H1 (cell line): ENCODE results near the gene RNF114. TPM values are rescaled to one million over a fixed set of nuclear protein-coding genes. Genes with fewer than 3 reads are reported as not detected.

Source experiments
- CTCF ChIA-PET: fragments of 300-600 bp; sonication (Branson Sonifier 250); formaldehyde crosslinking; loops from one replicate; lab custom pipeline; 2021; ENCODE audit not compliant: partially characterized antibody; lab: Charles Lee
- POLR2A ChIA-PET: fragments of 300-600 bp; sonication (Branson Sonifier 250); formaldehyde crosslinking; loops from one replicate; lab custom pipeline; 2021; ENCODE audit warnings: inconsistent platforms; ENCODE audit not compliant: partially characterized antibody; lab: Charles Lee
- DNase-seq, 2 experiments: peaks; one replicate each; pipeline versions ENCODE4 v3.0.0 to v3.0.0-alpha.2; 2010 to 2022; ENCODE audit warnings: low spot score in 2 of 2, low read depth in 1 of 2, mixed read lengths in 1 of 2
- FAIRE-seq: peaks from 2 replicates; lab custom pipeline; 2011; peaks lifted over from hg19 to GRCh38; lab: Jason Lieb, UNC
- H2AFZ ChIP-seq: 2 replicates; pipeline ENCODE4 v1.8.1; 2012; ENCODE audit warnings: low read length, inconsistent platforms
- H2AK5ac ChIP-seq: 2 replicates; pipeline ENCODE4 v1.6.1; 2013; ENCODE audit warnings: low read depth, low read length
- H2BK120ac ChIP-seq: replicated peaks from 2 replicates; pipeline ENCODE3; 2013; ENCODE audit warnings: low read depth, low read length, inconsistent platforms
- H2BK12ac ChIP-seq: 2 replicates; pipeline ENCODE4 v1.6.1; 2013; ENCODE audit warnings: low read depth, low read length
- H2BK15ac ChIP-seq: 2 replicates; pipeline ENCODE4 v1.6.1; 2013; ENCODE audit warnings: low read length
- H2BK20ac ChIP-seq: 2 replicates; pipeline ENCODE4 v1.6.1; 2013; ENCODE audit warnings: low read length
- H2BK5ac ChIP-seq: 2 replicates; pipeline ENCODE4 v1.6.1; 2013; ENCODE audit warnings: low read depth, low read length
- H3K14ac ChIP-seq: 2 replicates; pipeline ENCODE4 v1.6.1; 2013; ENCODE audit warnings: inconsistent platforms; ENCODE audit not compliant: insufficient read length
- H3K18ac ChIP-seq: 2 replicates; pipeline ENCODE4 v1.6.1; 2013; ENCODE audit warnings: low read length; ENCODE audit errors: extremely low read depth
- H3K23ac ChIP-seq: 2 replicates; pipeline ENCODE4 v1.6.1; 2013; ENCODE audit warnings: inconsistent platforms; ENCODE audit not compliant: insufficient read length
- H3K23me2 ChIP-seq: 2 replicates; pipeline ENCODE4 v1.6.1; 2013; ENCODE audit warnings: low read depth, low read length
- H3K27ac ChIP-seq: 2 replicates; pipeline ENCODE4 v1.6.1; 2011; ENCODE audit warnings: low read depth, low read length, inconsistent platforms
- H3K27me3 ChIP-seq, 4 experiments: replicated peaks in 1 of 4; 1 replicate in 1 of 4; 2 replicates in 3 of 4; pipeline versions ENCODE4 v1.6.1 to v1.8.1; 2011 to 2013; ENCODE audit warnings: low read length in 3 of 4, mild to moderate bottlenecking in 3 of 4, inconsistent platforms in 2 of 4, mixed read lengths in 2 of 4, moderate library complexity in 1 of 4; ENCODE audit not compliant: control insufficient read depth in 3 of 4, insufficient read depth in 3 of 4; ENCODE audit errors: extremely low read depth in 1 of 4
- H3K36me3 ChIP-seq, 4 experiments: 2 replicates each; pipeline versions ENCODE4 v1.6.1 to v1.8.1; 2011 to 2013; ENCODE audit warnings: mild to moderate bottlenecking in 4 of 4, low read length in 3 of 4, moderate library complexity in 2 of 4, control low read depth in 1 of 4, inconsistent platforms in 1 of 4; ENCODE audit not compliant: insufficient read depth in 4 of 4, control insufficient read depth in 2 of 4
- H3K4ac ChIP-seq: replicated peaks from 2 replicates; pipeline ENCODE3; 2013; ENCODE audit warnings: low read length, low read depth, mixed read lengths, inconsistent platforms; ENCODE audit not compliant: insufficient read length
- H3K4me1 ChIP-seq, 4 experiments: replicated peaks in 1 of 4; 1 replicate in 1 of 4; 2 replicates in 3 of 4; pipeline versions ENCODE4 v1.6.1 to v1.8.1; 2011 to 2013; ENCODE audit warnings: low read length in 3 of 4, inconsistent platforms in 2 of 4, mixed read lengths in 1 of 4; ENCODE audit not compliant: insufficient read depth in 4 of 4, control insufficient read depth in 3 of 4
- H3K4me2 ChIP-seq, 2 experiments: 2 replicates each; pipeline versions ENCODE4 v1.6.1 to v1.8.1; 2011 to 2013; ENCODE audit warnings: low read depth in 2 of 2, low read length in 2 of 2, control low read depth in 1 of 2, inconsistent platforms in 1 of 2, mild to moderate bottlenecking in 1 of 2; ENCODE audit not compliant: insufficient read depth in 1 of 2
- H3K4me3 ChIP-seq, 4 experiments: fragments of 200-600, 300-600 bp in 1 of 4; sonication (generic), shearing (Covaris generic), sonication (Bioruptor Twin) in 1 of 4; 2 replicates each; pipeline versions ENCODE4 v1.5.1 to v1.8.1; 2011 to 2016; ENCODE audit warnings: low read length in 4 of 4, low read depth in 3 of 4, control low read depth in 2 of 4, inconsistent platforms in 2 of 4, mild to moderate bottlenecking in 2 of 4, mixed read lengths in 1 of 4, moderate library complexity in 1 of 4; ENCODE audit not compliant: insufficient read depth in 2 of 4; ENCODE audit errors: extremely low read depth in 1 of 4
- H3K56ac ChIP-seq: replicated peaks from 2 replicates; pipeline ENCODE3; 2013; ENCODE audit warnings: low read depth, mild to moderate bottlenecking, mixed read lengths, low read length, inconsistent platforms; ENCODE audit not compliant: insufficient read length
- H3K79me1 ChIP-seq: 2 replicates; pipeline ENCODE4 v1.6.1; 2013; ENCODE audit warnings: low read depth, low read length, control low read depth
- H3K79me2 ChIP-seq, 2 experiments: 2 replicates each; pipeline versions ENCODE4 v1.6.1 to v1.8.1; 2012 to 2013; ENCODE audit warnings: low read length in 2 of 2, mild to moderate bottlenecking in 2 of 2, inconsistent platforms in 1 of 2; ENCODE audit not compliant: insufficient read depth in 2 of 2, control insufficient read depth in 1 of 2
- H3K9ac ChIP-seq, 4 experiments: replicated peaks in 1 of 4; 1 replicate in 1 of 4; 2 replicates in 3 of 4; pipeline versions ENCODE4 v1.6.1 to v1.8.1; 2011 to 2013; ENCODE audit warnings: low read depth in 3 of 4, low read length in 3 of 4, control low read depth in 2 of 4, mild to moderate bottlenecking in 2 of 4, moderate library complexity in 2 of 4, inconsistent platforms in 1 of 4; ENCODE audit errors: extremely low read depth in 1 of 4
- H3K9me3 ChIP-seq, 2 experiments: 2 replicates each; pipeline versions ENCODE4 v1.6.1 to v1.8.1; 2012 to 2013; ENCODE audit warnings: mild to moderate bottlenecking in 2 of 2, moderate library complexity in 2 of 2, control low read depth in 1 of 2, inconsistent platforms in 1 of 2, low read depth in 1 of 2, low read length in 1 of 2, mixed read lengths in 1 of 2; ENCODE audit not compliant: insufficient read depth in 2 of 2
- H4K20me1 ChIP-seq, 2 experiments: replicated peaks in 1 of 2; 2 replicates each; pipeline versions ENCODE3 to v1.8.1; 2011 to 2013; ENCODE audit warnings: inconsistent platforms in 2 of 2, low read length in 2 of 2, mild to moderate bottlenecking in 1 of 2; ENCODE audit not compliant: insufficient read depth in 2 of 2, control insufficient read depth in 1 of 2
- H4K5ac ChIP-seq: 2 replicates; pipeline ENCODE4 v1.6.1; 2013; ENCODE audit warnings: low read length, low read depth, mixed read lengths, inconsistent platforms; ENCODE audit not compliant: insufficient read length
- H4K8ac ChIP-seq: 2 replicates; pipeline ENCODE4 v1.8.0; 2013; ENCODE audit warnings: mild to moderate bottlenecking, moderate library complexity, low read length, inconsistent platforms; ENCODE audit not compliant: insufficient read depth; ENCODE audit errors: extremely low read depth
- H4K91ac ChIP-seq: replicated peaks from 2 replicates; pipeline ENCODE3; 2013; ENCODE audit warnings: low read length, mixed read lengths, inconsistent platforms; ENCODE audit not compliant: insufficient read length
- RAD21 ChIP-seq, 2 experiments: IDR thresholded peaks in 1 of 2; conservative IDR thresholded peaks in 1 of 2; 2 replicates each; pipeline ENCODE4 v1.6.1; 2011; ENCODE audit warnings: low read depth in 2 of 2, low read length in 2 of 2, improper control_type of control experiment in 1 of 2, inconsistent platforms in 1 of 2, mild to moderate bottlenecking in 1 of 2, moderate library complexity in 1 of 2
- SUZ12 ChIP-seq: fragments of 200-600 bp; sonication (generic); IDR thresholded peaks from 2 replicates; pipeline ENCODE4 v1.6.1; 2012; ENCODE audit warnings: mild to moderate bottlenecking, inconsistent platforms, low read length, moderate library complexity, mixed read lengths
- WGBS, 2 experiments: shearing (Covaris generic) in 1 of 2; methylation state at CpG; one replicate each; pipeline versions ENCODE4 v1.1.6 to v1.1.7; 2013 to 2015; ENCODE audit warnings: low lambda C conversion rate in 2 of 2, mixed read lengths in 2 of 2, inconsistent platforms in 1 of 2, low coverage in 1 of 2, missing lambda C conversion rate in 1 of 2; ENCODE audit not compliant: insufficient replicate concordance in 2 of 2, insufficient coverage in 1 of 2, insufficient read length in 1 of 2; ENCODE audit errors: extremely low coverage in 1 of 2, missing lambda C conversion rate in 1 of 2; 5-methylcytosine and 5-hydroxymethylcytosine counted together
- polyA plus RNA-seq, 7 experiments: library from polyadenylated mRNA; depleted of rRNA in 3 of 7; stranded (reverse) in 5 of 7; unstranded in 2 of 7; fragments of >200 nt in 5 of 7; fragments of 200-250 nt in 2 of 7; gene quantifications; 1 replicate in 5 of 7; 2 replicates in 1 of 7; 4 replicates in 1 of 7; pipeline versions ENCODE4 v1.2.1 to v1.2.3, GENCODE V29; 2011 to 2013; ENCODE audit warnings: missing spikeins in 2 of 7, mixed read lengths in 2 of 7
- total RNA-seq: library from RNA; stranded (reverse); fragmentation: NEBNext Ultra II Directional; extraction: Animal tissue kit (Norgen Biotek cat#: 25700); gene quantifications from 2 replicates; pipeline ENCODE4 v1.2.1, GENCODE V29; 2021

Gene RNF114
- total and polyA plus RNA-seq, 2 of the 8 experiments (the other 6 are each of a cell fraction or from before 2014, with no cell fraction given), result 81.7 to 89.9 TPM

- FAIRE-seq, result no peak
- no peak overlapping the region for H3K9ac ChIP-seq
- CTCF ChIA-PET, result interaction anchor here (0.6 to 3.9 kb wide), 5 partner anchors 10 to 255 kb away, joined by 3 to 12 read pairs (median 3); no protein-coding TSS in a partner anchor
- H3K4me3 ChIP-seq, result no peak overlapping the region
- H2BK5ac ChIP-seq, result no peak overlapping the region
- H3K4ac ChIP-seq, result no peak overlapping the region
- no peak overlapping the region for H3K4me2 ChIP-seq
- H3K27ac ChIP-seq, result no peak overlapping the region
- no peak overlapping the region for H2BK120ac ChIP-seq
- 88% methylated on average over 7 of the region's 7 CpGs; no CpG with 5 or more reads in 1 of the 2 experiments for WGBS, 2 experiments
- POLR2A ChIA-PET, result interaction anchor here (0.9 to 2.4 kb wide), 5 partner anchors 10 to 53 kb away, joined by 3 to 9 read pairs (median 3); no protein-coding TSS in a partner anchor
- no peaks in the 10 kb centered on the region for H3K36me3 ChIP-seq
- no peak overlapping the region for H3K23ac ChIP-seq
- H2AK5ac ChIP-seq, result no peak overlapping the region
- no peak overlapping the region for H3K14ac ChIP-seq
- H4K91ac ChIP-seq, result no peak overlapping the region
- TF ChIP-seq RAD21 (IDR thresholded peaks at IDR 0.05 in 1 of 2, conservative IDR thresholded peaks at IDR 0.05 in 1 of 2; ENCODE audit: low read depth in 2 of 2, low read length in 2 of 2) (no peak), SUZ12 (no peak)
- no peak overlapping the region for H2BK15ac ChIP-seq
- no peaks in the 10 kb centered on the region for H3K27me3 ChIP-seq
- H2BK20ac ChIP-seq, result no peak overlapping the region
- H3K4me1 ChIP-seq, result no peaks in the 10 kb centered on the region
- no peak overlapping the region for H2AFZ ChIP-seq
- H3K18ac ChIP-seq, result no peak overlapping the region
- no peaks in the 10 kb centered on the region for H4K20me1 ChIP-seq
- no peak overlapping the region for H4K8ac ChIP-seq
- no peak for DNase-seq
- H3K23me2 ChIP-seq, result no peaks in the 10 kb centered on the region
- H4K5ac ChIP-seq, result no peak overlapping the region
- H3K56ac ChIP-seq, result no peak overlapping the region
- no peaks in the 10 kb centered on the region for H3K79me1 ChIP-seq
- no peak overlapping the region for H2BK12ac ChIP-seq
- H3K9me3 ChIP-seq, result no peaks in the 10 kb centered on the region
- no peaks in the 10 kb centered on the region for H3K79me2 ChIP-seq
These were observed 63.1 kb downstream of the RNF114 start for GRCh38 chr20:49999329-49999728.
